Epithelial cell of prostate (primary cell): ENCODE measurements around the gene TAS1R2.
A peak's percentile ranks its signal among the peaks of the same experiment; 100 is the strongest.
"Not testable (repeated sequence)": the region's sequence is repeated elsewhere in the genome, so short reads cannot be mapped to it uniquely, and the experiment has no call there.

ENCODE experiments used
- DNase-seq: peaks from one replicate; pipeline ENCODE4 v3.0.0-alpha.2; 2011; ENCODE audit warnings: low read depth, low spot score
- H3K27ac ChIP-seq: fragments of 450-650 bp; 2 replicates; pipeline ENCODE4 v1.5.1; 2017; ENCODE audit warnings: mild to moderate bottlenecking

TAS1R2 gene

GRCh38 chr1:18859560-18859959 is at the start of gene TAS1R2:
Gene TAS1R2 (minus strand): TSS chr1:18859660. CDS start chr1:18859660, 0 bp downstream.
- no peak for DNase-seq
- H3K27ac ChIP-seq, result no peak within 1 kb of the TSS

- no peak for DNase-seq
- no peak overlapping the region for H3K27ac ChIP-seq
Measured at GRCh38 chr1:18907917-18908845, 48.7 kb upstream of the TAS1R2 start.

- DNase-seq, result no peak
- no peak overlapping the region for H3K27ac ChIP-seq
Measured at GRCh38 chr1:18907021-18907916, 47.8 kb upstream of the TAS1R2 start.

GRCh38 chr1:18903291-18903756 is 43.9 kb upstream of the TAS1R2 start:
- no peak for DNase-seq
- H3K27ac ChIP-seq, result peak overlapping the region; percentile 74

GRCh38 chr1:18902523-18903290 is 43.2 kb upstream of the TAS1R2 start, which contains the start of gene ALDH4A1:
Gene ALDH4A1 (minus strand): TSS chr1:18902555. CDS start chr1:18902523, 32 bp downstream.
- H3K27ac ChIP-seq, result peak within 1 kb of the TSS; percentile 74
- peak; percentile 91 for DNase-seq

- peak overlapping the region; percentile 74 for H3K27ac ChIP-seq
- no peak for DNase-seq
Measured at GRCh38 chr1:18901952-18902522, 42.6 kb upstream of the TAS1R2 start.

DNA sequence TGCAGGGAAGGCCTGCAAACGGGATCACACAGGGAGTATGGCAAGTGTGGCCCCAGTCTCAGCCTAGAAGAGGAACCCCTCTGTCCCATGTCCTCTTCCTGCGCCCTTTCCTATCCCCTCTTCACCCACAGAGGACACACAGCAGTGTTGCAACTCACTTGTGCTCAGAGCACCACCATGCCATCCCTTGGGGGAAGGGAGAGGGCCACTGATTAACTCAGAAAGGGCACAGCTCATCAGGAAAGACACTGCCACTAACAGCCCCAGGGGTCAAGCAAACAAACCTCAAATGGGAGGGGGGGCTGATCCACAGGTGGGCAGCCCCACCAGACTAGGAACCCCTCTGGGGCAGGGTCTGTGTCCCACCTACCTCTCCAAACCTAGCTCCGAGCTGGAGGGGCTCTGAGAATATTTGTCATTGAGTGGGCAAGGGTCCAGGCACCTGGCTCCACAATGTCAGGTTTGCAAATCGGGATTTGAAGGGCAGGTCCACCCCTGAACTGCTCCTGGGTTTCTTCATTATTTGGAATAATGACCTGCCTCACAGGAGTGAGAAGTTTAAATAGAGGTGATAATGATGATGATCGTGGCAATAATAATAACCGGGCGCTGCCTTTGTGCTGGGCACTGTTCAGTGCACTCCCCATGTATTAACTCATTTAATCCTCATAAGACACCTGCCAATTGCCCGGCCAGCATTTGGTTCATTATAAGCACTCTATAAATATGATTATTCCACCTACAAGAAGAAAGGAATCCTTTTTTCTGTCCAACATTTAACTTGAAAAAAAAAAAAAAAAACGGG is 41.9 kb upstream of the TAS1R2 start:
- DNase-seq, result no peak
- H3K27ac ChIP-seq, result peak overlapping the region; percentile 74

DNA sequence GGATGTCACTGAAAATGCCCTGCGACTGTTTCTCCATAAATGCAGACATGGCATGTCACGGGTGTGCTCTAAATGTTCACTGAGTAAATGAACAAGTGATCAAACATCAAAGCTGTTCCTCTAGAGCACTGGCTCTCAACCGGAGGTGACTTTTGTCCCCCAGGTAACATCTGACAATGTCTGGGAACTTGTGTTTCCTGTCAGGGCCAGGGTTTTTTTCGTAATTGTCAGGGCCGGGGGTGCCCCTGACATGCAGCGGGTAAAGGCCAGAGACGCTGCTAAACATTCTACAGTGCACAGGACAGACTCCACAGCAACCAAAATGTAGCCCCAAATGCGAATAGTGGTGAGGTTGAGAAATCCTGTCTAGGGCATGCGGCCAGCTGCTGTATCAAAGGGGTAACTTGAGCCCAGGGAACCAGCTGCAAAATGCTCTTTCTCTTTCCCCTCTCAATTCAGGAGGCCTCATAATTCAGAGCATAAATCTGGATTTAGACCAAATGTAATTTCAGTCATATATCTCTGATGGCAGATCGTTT is 40.9 kb upstream of the TAS1R2 start:
- H3K27ac ChIP-seq, result no peak overlapping the region
- no peak for DNase-seq

- peak overlapping the region; percentile 52 for H3K27ac ChIP-seq
- DNase-seq, result no peak
Measured at GRCh38 chr1:18899363-18900049, 40.0 kb upstream of the TAS1R2 start.

- H3K27ac ChIP-seq, result peak overlapping the region; percentile 52
- no peak for DNase-seq
Measured at GRCh38 chr1:18898567-18898966, 39.1 kb upstream of the TAS1R2 start.

DNA sequence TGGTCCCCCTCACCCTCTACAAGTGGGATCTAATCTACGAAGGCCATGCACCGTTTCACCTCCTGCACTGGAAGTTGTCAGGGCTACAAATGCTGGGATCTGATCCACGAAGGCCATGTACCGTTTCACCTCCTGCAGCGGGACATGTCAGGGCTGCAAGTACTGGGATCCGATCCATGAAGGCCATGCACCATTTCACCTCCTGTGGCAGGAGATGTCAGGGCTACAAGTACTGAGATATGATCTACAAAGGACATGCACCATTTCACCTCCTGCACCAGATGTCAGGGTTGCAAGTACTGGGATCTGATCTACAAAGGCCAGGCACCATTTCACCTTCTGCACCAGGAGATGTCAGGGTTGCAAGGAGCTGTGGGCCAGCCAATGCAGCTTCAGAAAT is 35.9 kb upstream of the TAS1R2 start:
- no peak for DNase-seq
- no peak overlapping the region for H3K27ac ChIP-seq

GRCh38 chr1:18893120-18893519 is 33.7 kb upstream of the TAS1R2 start:
- H3K27ac ChIP-seq, result no peak overlapping the region
- no peak for DNase-seq

DNA sequence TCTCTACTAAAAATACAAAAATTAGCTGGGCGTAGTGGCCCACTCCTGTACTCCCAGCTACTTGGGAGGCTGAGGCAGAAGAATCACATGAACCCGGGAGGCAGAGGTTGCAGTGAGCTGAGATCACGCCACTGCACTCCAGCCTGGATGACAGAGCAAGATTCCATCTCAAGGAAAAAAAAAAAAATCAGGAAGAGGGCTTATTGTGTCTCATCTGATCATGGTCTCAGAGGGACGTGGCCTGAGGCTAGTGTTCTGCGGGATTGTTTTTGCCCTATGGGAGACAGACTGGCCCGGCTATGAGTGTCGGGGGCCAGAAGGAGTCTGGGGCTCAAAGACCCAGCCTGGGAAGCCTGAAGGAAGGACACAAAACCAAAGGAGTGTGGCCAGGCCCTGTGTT is 32.4 kb upstream of the TAS1R2 start:
- H3K27ac ChIP-seq, DNase-seq: not testable (repeated sequence)

GRCh38 chr1:18891426-18891780 is 31.9 kb upstream of the TAS1R2 start:
- no peak for DNase-seq
- H3K27ac ChIP-seq, result no peak overlapping the region

DNA sequence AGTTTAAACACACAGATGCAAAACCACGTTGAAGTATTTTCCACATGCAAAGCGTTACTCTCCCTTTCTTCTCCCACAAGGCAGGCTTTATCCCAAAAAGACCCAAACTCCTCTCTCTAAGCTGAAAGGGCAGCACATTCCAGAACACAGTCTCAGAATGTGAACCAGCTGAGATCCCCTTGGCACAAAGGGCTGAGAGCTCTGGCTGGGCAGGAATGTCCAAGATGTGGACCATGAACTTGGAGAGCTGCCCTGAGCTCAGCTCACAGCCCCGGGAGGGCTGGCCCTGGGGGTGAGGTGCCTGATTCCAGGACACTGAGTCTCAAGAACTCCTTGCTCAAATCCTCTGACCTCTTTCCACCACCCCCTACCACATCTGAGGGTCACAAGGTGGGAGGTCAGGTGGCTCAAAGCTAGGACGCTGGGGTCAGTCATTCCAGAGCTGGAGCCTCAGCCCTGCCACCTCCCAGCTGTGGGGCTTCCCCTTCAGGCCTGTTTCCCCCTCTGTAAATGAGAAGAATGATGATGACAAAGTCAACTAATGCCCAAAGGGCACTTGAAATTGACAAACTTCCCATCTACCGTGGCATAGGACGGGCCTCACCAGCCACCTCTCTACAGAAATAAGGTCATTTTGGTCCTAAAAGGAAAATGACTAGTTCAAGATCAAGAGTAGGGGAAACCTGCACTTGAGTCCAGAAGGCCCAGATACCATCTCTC is 31.4 kb upstream of the TAS1R2 start:
- DNase-seq, result no peak
- H3K27ac ChIP-seq, result no peak overlapping the region

GRCh38 chr1:18886003-18886335 is 26.5 kb upstream of the TAS1R2 start:
- peak; percentile 29 for DNase-seq
- H3K27ac ChIP-seq, result peak overlapping the region; percentile 72

- H3K27ac ChIP-seq, result peak overlapping the region; percentile 72
- no peak for DNase-seq
Measured at GRCh38 chr1:18885311-18886002, 26.0 kb upstream of the TAS1R2 start.
